ENCODE measurements around the gene PDGFB.

Gene PDGFB

GRCh38 chr22:39238966-39239505 lies 5.7 kb downstream of the PDGFB start:
- DNase-seq = no peak

GRCh38 chr22:39238561-39238960 lies 6.2 kb downstream of the PDGFB start:
- no peak for DNase-seq

- no peak for DNase-seq
These were observed 6.7 kb downstream of the PDGFB start for GRCh38 chr22:39238101-39238466.

GRCh38 chr22:39237318-39238100 lies 7.3 kb downstream of the PDGFB start:
- DNase-seq = no peak

GRCh38 chr22:39236321-39237317 lies 8.2 kb downstream of the PDGFB start:
- DNase-seq = no peak

- DNase-seq = no peak
These were observed 9.7 kb downstream of the PDGFB start for GRCh38 chr22:39234867-39235687.

- no peak for DNase-seq
These were observed 10.4 kb downstream of the PDGFB start for GRCh38 chr22:39234472-39234787.

- no peak for DNase-seq
These were observed 10.9 kb downstream of the PDGFB start for GRCh38 chr22:39233710-39234471.

- DNase-seq = no peak
These were observed 11.7 kb downstream of the PDGFB start for GRCh38 chr22:39232806-39233709.

- no peak for DNase-seq
These were observed 12.5 kb downstream of the PDGFB start for GRCh38 chr22:39232246-39232645.

GRCh38 chr22:39231197-39231950 lies 13.4 kb downstream of the PDGFB start:
- DNase-seq = no peak

GRCh38 chr22:39230261-39231196 lies 14.3 kb downstream of the PDGFB start:
- DNase-seq = no peak

- no peak for DNase-seq
These were observed 15.0 kb downstream of the PDGFB start for GRCh38 chr22:39229688-39230260.

- DNase-seq = no peak
These were observed 15.7 kb downstream of the PDGFB start for GRCh38 chr22:39229075-39229474.

GRCh38 chr22:39227542-39228272 lies 17.1 kb downstream of the PDGFB start:
- no peak for DNase-seq

GRCh38 chr22:39226353-39226752 lies 18.4 kb downstream of the PDGFB start:
- no peak for DNase-seq

GRCh38 chr22:39225591-39225990 lies 19.2 kb downstream of the PDGFB start:
- no peak for DNase-seq

- DNase-seq = no peak
These were observed 20.2 kb downstream of the PDGFB start for GRCh38 chr22:39224550-39224949.

All from stimulated activated CD4-positive, alpha-beta T cell treated with anti-CD3 and anti-CD28 coated beads, Interleukin-12 subunit alpha, Interleukin-12 subunit beta, amount 100 ng/mL, for 4 hours (primary cell).